DMS 273 (cell line): ENCODE data around the gene C4orf36.

ENCODE experiments used
- DNase-seq: peaks from one replicate; lab custom pipeline; 2025; ENCODE audit not compliant: unreplicated experiment; lab: John Stamatoyannopoulos, UW

Gene C4orf36, protein sequence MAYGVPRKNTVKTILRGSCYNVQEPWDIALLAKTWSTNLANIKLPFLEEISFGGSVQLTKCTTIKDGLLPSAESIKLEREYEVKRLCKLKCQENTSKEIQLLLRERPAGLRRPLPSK

DNA sequence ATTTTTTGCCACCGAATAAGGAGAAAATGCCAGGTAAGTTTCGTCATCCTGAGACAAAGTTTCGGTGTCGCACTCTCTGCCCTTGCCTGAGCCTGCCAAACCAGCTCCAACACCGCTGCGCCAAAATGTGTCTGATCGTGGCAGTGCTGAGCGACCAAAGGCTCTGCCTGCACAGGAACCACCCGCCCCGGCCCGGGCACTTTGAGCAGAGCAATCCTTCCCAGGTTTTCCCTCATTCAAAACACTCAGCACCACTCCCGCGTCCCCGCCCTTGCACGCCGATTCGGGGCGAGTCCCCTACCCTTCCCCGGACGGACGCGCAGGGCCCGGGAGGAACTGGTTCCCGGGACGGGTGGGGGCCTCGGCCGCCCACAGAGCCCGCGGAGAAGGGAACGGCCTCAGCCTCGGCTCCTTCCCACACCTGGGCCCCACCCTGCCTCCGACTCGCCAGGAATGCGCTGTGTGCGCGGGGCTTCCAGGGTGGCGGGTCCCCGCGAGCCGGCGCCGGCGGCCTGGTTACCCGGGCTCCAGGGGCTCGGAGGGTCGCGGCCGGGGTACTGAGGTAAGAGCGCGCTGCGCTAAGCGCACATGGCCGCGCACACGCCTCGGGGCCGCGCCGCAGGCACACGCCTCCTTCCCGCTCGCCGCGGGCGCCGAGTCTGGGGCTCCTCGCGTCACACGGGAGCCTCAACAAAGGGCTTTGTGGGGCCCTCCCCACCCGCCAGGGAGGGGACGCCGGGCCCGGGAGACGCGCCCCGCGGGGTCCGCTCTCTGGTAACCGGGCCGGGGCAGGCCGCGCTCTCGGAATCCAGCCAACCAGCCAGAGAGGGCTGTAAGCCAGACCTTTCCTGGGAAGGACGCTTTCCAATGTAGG, at the start of gene C4orf36:
Gene C4orf36 (minus strand): TSS at position 661 of the 874 bp plus-strand sequence. CDS start 902 bp downstream, outside the sequence.
- peak; percentile 83 for DNase-seq

DNA sequence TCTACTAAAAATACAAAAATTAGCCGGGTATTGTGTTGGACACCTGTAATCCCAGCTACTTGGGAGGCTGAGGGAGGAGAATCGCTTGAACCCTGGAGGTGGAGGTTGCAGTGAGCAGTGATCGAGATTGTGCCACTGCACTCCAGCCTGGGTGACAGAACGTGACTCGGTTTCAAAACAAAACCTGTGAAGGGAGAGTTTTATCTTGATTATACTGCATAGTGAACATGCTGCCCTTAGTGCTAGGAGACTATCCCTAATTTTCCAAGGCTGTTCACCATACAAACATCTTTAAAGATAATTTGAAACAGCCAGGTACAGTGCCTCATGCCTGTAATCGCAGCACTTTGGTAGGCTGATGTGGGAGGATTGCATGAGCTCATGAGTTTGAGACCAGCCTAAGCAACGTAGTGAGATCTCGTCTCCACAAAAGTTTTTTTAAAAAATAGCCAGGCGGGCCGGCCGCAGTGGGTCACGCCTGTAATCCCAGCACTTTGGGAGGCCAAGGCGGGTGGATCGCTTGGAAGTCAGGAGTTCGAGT, 48.8 kb upstream of the C4orf36 start:
- no peak for DNase-seq

DNA sequence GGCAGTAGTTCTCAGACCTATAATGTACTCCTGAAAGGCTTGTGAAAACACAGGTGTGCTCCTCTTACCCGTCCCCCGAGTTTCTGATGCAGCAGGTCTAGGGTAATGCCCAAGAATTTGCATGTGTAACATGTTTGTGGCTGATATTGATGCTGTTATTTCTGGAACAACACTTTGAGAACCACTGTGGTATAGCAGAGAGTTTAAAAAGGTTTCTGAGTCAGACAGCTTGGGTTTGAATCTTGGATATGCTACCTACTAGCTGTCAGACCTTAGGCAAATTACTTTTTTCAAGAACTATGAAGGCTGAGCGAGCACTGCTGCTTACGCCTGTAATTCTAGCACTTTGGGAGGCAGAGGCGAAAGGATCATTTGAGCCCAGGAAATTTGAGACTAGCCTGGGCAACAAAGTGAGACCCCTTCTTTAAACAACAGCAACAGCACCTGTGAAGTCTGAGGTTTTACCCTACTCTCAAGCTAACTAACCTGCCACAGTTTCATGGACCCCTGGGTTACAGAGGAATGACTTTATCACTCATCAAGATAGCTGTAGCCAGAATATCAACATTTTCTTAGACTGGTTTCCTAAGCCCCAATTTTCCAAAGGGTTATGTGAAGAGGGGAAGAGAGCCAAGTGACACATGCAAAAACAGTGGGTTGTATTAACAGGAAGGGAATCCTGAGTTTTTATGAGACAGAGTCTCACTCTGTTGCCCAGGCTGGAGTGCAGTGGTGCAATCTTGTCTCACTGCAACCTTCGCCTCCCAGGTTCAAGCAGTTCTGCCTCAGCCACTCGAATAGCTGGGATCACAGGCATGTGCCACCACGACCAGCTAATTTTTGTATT, 47.7 kb upstream of the C4orf36 start:
- no peak for DNase-seq

DNA sequence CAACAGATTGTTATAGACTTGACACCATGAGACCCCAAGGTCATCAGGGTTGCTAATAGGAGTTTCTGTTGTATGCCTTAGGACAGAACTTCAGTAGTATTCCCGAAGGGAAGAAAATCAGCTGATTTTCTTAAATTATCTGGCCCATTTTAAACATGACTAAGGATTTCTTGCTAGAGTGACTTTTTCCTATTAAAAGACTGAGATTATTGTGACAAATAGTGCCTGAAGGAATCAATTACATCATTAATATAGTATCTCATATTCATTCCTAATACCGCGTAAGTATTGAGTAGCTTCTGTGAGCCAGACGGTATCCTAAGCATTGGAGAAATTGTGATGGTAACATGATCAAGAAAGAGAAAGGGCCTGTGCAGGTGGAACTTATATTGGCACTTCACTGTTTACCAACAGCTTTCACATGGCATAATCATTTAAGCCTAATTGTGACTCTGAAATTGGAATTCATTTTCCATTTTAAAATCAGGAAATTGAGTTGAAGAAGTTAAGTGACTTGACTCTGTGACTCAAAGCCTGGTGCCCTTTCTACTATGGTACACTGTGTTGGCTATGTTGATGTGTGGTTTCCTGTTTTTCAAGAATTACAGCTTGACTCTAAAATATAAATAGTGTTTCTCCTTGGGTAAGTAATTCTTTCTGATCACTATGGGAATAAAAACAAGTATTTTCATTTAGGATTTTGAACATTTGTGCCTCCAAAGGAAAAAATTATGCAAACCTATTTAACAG, 46.7 kb upstream of the C4orf36 start:
- no peak for DNase-seq

DNA sequence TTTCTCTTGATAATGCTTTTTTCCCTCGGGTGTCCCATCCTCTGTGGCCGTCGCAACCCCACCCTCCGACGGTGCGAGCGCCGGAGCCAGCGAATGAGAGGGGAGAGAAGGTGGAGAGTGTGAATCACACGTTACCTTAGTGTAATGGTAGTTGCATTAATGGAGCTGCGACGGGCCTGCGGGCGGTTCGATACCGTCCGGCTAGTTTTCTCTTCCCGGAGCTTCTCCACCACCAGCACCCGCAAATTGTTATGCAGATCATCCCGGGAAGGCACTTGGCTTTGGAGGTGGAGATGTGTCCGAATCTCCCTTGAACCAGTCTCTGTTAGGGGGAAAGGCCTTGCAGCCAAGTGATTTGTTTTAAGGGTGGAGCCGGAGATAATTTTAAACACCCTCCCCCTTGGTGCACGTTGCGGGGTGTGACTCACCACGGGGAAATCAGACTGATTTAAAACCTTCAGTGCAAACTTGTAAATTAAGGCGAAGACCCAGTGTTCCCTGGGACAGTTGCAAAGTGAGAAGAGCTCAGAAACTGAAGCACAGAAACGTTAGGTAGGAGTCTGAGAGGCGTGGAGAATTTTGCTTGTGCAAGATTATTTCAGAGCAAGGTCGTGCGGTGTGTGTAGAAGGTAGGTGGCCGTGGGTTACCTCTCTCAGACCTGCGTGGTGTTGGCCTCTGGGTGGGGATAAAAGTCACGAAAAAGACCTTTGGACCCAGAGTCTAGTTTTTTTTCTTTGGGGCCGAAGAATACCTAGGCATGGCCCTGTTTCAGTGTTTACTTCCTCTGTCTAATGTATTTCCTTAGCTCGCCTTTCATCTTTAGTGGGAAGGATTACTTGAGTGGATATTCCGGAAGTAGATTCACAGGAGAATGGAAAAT, 43.9 kb upstream of the C4orf36 start:
- peak; percentile 70 for DNase-seq

DNA sequence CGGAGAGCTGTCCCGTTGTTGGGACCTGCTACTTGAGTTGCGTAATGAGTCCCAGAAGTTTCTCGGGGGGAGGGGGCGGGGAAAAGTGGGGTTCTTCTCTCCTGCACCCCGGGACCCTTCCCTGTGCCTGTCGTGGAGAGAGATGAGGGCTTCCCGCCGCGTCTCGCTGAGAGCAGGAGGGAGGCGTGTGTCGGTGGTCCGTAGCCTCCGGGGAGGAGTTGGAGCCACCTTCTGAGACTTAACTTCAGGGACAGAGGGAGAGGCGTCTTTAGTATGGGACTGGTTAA, 43.3 kb upstream of the C4orf36 start:
- no peak for DNase-seq

DNA sequence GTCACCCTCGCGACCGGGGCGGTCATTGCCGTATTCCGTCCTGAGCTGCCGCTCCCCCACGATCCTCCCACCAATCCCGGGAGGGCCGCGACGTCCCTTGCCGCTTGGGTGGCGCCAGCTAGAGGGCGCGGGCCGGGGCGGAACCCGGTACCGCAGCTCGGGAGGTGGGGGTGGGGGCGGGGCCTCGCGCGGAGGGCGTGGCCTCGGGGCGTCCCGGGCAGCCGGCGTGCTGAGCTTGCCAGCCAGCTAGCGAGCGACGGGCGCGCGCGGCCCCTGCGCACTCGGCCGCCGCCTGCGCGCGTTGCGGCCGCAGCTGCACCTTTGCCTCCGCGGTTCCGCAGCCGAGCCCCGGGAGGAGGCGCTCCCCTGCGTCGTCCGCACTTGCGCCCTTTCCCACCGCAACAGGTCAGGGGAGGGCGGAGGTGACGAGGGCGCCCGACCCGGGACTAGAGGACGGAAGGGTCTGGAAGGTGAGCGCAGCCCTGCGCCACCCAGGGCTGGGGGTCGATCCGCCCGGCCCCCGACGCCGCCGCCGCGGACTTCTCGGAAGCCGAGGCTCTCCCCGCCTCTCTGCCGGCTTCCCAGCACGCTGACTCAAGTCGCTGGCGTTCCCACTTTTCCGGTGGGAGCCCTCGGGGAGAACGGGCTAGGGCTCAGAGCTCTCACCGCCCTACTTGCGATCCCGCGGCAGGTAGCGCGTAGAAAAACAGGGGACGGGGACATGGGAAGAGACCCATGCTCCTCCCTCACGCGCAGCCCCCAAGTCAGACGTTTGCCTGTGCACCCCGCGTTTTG, 42.7 kb upstream of the C4orf36 start, which contains the start of gene AFF1:
Gene AFF1 (plus strand): TSS at position 241 of the 795 bp plus-strand sequence. CDS start 13,523 bp downstream, outside the sequence.
- DNase-seq, result peak; percentile 94

DNA sequence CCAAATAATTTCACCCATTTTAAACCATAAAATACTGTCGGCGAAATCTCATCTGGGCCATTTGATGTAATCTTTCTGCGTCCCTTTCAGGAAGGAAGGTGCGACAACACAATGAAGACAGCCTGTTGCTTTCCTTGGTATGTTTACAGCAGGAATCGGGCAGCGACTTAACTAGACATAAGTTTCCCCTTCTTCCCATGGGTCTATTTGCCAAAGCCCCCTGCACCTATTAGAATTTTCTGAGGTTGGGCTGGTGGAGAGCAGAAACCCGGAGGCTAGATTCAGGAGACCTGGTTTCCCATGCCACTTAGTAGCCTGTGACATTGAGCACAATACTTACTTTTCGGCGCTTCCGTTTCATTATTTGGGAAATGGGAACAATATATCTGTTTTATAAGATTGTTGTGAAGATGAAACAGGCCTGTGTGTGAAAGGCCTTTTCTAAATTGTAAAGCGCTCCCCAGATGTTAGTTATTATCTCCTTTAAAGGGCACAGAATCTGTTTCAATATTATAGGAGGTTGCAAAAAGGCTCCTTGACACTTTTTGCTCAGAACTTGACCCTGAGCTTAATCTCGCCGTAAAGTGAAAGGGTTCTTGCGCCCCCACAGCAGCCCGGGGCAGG, 42.0 kb upstream of the C4orf36 start:
- DNase-seq, result peak; percentile 28

DNA sequence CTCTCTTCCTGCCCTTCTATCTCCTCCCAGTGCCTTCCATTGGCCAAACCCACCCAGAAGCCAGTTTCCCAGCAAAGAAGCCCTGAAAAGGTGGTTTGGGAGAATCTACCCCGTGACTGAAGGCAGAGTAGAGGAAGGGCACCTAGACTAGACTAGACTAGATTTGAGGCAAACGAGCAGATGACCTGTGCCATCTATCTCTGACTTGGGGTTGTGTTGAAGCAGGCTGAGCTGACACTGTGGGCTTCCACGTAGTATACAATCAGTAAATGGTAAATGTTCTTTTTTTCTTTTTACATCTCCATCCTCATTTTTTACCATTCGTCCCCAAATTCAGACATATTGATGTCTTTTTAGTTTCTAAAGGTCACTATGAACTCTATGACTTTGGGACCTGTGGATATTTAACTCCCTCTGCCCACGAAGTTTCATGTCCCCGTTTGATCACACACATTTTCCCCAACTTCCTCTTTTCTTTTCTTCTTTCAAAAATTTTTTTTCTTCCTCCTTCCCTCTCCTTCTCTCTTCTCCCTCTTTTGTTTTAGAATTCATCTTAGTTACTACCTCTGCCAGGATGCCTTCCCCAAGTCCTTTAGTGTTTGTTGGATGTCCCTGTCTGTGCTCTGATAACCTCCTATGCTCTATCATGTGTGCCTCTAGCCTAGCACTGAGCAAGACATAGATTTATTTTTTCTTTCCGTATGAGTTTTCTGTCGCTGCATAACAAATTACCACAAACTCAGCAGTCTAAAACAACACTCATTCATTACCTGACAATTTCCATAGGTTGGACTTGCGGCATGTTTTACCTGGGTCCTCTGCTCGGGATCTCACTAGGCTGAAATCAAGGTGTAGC, 36.4 kb upstream of the C4orf36 start:
- DNase-seq, result no peak

DNA sequence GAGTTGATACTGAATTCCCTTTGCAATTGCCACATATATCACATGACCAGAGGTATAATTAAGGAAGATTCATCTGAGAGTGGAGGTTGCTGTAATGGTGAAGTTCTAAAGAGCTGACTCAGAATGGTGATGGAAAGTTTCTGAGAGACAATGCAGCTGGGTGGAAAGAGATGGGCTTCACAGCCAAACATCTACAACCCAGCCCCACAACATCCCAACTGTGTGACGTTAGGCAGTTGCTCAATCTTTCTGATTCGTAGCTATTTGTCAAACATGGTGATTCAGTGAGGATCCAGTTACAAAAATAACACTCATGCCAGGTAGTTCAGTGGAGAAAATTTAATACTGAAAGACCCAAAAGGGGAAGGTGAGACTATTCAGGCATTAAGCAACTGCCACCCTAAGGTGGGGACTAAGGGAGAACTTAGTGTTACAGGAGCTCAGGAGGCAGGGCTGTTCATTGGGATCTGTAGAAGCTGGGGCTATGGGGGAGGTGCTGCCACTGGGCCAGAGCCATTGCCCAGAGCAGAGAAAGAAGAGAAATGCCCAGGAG, 35.7 kb upstream of the C4orf36 start:
- DNase-seq, result no peak

DNA sequence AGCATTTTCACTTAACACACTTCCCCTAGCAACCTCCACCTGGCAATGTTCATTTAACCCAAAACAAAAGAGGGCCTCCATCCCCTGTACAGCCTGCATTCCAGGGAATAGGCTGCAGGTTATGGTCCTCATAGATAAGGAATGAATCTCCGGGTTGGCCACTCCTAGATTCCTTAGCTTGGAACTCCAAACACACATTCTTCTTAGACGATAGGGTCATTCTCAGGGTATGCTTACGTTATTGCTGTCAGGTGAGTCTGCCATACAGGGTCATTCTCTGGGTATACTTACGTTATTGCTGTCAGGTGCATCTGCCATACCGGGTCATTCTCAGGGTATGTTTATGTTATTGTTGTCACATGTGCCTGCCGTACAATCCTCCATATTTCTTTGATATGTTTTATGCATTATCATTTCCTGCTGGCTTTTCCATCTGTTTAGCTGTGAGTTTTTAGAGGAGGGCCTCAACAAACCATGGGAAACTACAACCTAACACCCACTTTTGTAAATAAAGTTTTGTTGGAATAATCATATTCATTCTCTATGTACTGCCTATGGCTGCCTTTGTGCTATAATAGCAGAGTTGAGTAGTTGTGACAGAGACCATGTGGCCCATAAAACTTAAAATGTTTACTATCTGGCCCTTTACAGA, 34.3 kb upstream of the C4orf36 start:
- no peak for DNase-seq

DNA sequence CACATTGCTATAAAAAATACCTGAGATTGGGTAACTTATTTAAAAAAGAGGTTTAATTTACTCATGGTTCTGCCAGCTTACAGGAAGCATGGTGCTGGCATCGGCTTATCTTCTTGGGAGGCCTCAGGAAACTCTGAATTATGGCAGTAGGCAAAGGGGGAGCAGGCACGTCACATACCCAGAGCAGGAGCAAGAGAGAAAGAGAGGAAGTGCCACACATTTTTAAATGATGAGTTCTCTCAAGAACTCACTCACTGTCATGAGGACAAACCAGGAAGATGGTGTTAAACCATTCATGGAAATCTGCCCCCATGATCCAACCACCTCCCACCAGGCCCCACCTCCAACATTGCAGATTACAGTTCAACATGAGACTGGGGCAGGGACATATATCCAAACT, 32.6 kb upstream of the C4orf36 start:
- no peak for DNase-seq

DNA sequence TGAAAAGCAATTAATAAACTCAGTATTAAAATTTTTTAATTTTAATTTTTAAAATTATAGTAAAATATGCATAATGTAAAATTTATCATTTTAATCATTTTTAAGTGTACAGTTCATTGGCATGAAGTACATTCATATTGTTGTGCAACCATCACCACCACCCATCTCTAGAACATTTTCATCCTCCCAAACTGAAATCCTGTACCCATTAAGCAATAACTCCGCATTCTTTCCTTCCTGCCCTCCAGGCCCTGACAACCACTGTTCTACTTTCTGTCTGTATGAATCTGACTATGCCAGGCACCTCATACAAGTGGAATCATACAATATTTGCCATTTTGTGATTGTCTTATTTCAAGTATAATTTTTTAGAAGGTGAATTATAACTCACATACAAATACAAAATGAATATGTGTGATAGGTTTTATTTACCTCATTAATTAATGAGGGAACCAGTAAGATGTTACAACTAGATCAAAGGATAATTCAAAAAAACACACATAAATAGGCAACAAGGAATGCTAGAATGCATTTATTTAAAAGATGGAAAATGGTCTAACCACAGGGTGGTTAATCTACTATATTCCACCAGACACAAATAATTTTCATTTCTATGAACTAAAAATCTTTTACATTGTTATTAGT, 29.5 kb upstream of the C4orf36 start:
- DNase-seq, result no peak

DNA sequence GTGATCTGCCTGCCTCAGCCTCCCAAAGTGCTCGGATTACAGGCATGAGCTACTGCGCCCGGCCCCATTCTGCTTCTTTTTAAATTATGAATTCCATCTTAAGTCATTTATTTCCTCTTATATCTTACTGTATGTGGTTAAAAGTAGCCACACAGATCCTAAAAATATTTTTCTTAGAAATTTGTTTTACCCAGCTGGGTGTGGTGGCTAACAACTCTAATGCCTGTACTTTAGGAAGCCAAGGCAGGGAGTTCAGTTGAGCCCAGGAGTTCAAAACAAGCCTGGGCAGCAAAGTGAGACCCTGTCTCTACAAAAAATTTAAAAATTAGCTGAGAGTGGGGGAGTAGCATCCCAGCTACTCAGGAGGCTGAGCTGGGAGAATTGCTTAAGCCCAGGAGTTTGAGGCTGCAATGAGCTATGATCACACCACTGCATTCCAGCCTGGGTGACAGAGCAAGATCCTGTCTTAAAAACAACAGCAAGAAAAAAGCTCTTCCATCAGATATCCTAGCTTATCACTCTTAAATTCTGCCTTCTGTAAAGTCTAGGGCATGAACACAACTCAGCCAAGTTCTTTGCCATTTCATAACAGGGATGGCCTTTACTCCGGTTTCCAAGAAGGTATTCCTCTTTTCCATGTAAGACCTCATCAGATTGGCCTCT, 27.5 kb upstream of the C4orf36 start:
- DNase-seq, result no peak

DNA sequence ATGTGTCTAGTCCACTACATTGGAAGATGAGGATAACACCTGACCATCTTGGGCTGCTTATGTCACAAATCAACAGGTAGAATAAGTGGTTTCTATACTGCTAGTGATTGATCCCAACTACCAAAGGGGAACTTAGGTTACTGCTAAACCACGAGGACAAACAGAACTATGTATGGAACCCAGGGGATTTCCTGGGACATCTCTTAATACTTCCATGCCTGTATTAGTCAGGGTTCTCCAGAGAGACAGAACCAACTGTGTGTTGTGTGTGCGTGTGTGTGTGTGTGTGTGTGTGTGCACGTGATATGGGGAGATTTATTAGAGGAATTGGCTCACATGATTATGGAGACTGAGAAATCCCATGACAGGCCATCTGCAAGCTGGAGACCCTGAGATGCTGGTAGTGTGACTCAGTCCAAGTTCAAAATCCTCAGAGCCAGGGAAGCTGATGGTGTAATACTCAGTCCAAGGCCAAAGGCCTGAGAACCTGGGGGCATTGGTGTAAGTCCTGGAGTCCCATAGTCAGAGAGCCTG, 26.4 kb upstream of the C4orf36 start:
- no peak for DNase-seq
